K562 (cell line): ENCODE data around the gene VASH1. TPM values are rescaled to one million over a fixed set of nuclear protein-coding genes. Genes with fewer than 3 reads are reported as not detected.

Experiments used
- DACH1 ChIP-seq: fragments of 450-650 bp; IDR thresholded peaks from 2 replicates; pipeline ENCODE4 v1.6.1; 2018; ENCODE audit not compliant: partially characterized antibody
- HDAC8 ChIP-seq: fragments of 450-650 bp; IDR thresholded peaks from 2 replicates; pipeline ENCODE4 v1.6.1; 2016; ENCODE audit warnings: mild to moderate bottlenecking, missing genetic modification characterization, moderate library complexity, missing compliant biosample characterization
- KLF16 ChIP-seq: IDR thresholded peaks from 2 replicates; pipeline ENCODE4 v1.6.1; 2016; ENCODE audit warnings: antibody characterized with exemption
- SMAD3 ChIP-seq: fragments of 450-650 bp; formaldehyde crosslinking; conservative IDR thresholded peaks from 2 replicates; pipeline ENCODE4 v1.4.0; 2020; ENCODE audit warnings: mild to moderate bottlenecking
- SNIP1 ChIP-seq: fragments of 450-650 bp; IDR thresholded peaks from 2 replicates; pipeline ENCODE4 v1.7.1; 2017; ENCODE audit warnings: low read depth, mild to moderate bottlenecking
- polyA plus RNA-seq, 8 experiments: library from polyadenylated mRNA; depleted of rRNA in 4 of 8; stranded (reverse) in 5 of 8; unstranded in 3 of 8; fragments of >200 nt; fragmentation: Nextera tagmentation in 2 of 8; fragmentation: Illumina TruSeq in 1 of 8; extraction: Ambion mirVana in 2 of 8; extraction: Trizol in 1 of 8; gene quantifications; 2 replicates each; pipeline versions ENCODE4 v1.2.1 to v1.2.3, GENCODE V29; 2011 to 2014; ENCODE audit warnings: inconsistent platforms in 1 of 8, missing spikeins in 1 of 8
- total RNA-seq, 7 experiments: library from RNA; depleted of rRNA in 6 of 7; stranded (reverse); fragments of >200 nt in 6 of 7; fragmentation: Illumina TruSeq in 2 of 7; extraction: Trizol in 2 of 7; gene quantifications; 2 replicates each; pipeline versions ENCODE4 v1.2.1 to v1.2.3, GENCODE V29; 2011 to 2021; ENCODE audit warnings: low replicate concordance in 1 of 7
- TF ChIP-seq, protein P1 (sequence below), 2 experiments: fragments of 450-650 bp; IDR thresholded peaks; 2 replicates each; pipeline ENCODE4 v1.6.1; 2016
- TF ChIP-seq, protein P2 (sequence below): fragments of 450-650 bp; IDR thresholded peaks from 2 replicates; pipeline ENCODE4 v1.6.1; 2016; ENCODE audit warnings: mild to moderate bottlenecking, moderate library complexity

VASH1 gene
- total and polyA plus RNA-seq, 9 of the 15 experiments (the other 6 are each of a cell fraction or from before 2014, with no cell fraction given) = 0.01 to 0.43 (median 0.13) TPM; not detected in 1

GRCh38 chr14:76820700-76821099 is 59.4 kb downstream of the VASH1 start (continued):
- TF ChIP-seq, protein P1, sequence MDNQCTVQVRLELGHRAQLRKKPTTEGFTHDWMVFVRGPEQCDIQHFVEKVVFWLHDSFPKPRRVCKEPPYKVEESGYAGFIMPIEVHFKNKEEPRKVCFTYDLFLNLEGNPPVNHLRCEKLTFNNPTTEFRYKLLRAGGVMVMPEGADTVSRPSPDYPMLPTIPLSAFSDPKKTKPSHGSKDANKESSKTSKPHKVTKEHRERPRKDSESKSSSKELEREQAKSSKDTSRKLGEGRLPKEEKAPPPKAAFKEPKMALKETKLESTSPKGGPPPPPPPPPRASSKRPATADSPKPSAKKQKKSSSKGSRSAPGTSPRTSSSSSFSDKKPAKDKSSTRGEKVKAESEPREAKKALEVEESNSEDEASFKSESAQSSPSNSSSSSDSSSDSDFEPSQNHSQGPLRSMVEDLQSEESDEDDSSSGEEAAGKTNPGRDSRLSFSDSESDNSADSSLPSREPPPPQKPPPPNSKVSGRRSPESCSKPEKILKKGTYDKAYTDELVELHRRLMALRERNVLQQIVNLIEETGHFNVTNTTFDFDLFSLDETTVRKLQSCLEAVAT (IDR thresholded peaks at IDR 0.05) = no peak
- TF ChIP-seq SMAD3 (CRISPR knock-in tag) = no peak
- TF ChIP-seq HDAC8 = no peak
- TF ChIP-seq SNIP1 = no peak
- TF ChIP-seq, protein P2, sequence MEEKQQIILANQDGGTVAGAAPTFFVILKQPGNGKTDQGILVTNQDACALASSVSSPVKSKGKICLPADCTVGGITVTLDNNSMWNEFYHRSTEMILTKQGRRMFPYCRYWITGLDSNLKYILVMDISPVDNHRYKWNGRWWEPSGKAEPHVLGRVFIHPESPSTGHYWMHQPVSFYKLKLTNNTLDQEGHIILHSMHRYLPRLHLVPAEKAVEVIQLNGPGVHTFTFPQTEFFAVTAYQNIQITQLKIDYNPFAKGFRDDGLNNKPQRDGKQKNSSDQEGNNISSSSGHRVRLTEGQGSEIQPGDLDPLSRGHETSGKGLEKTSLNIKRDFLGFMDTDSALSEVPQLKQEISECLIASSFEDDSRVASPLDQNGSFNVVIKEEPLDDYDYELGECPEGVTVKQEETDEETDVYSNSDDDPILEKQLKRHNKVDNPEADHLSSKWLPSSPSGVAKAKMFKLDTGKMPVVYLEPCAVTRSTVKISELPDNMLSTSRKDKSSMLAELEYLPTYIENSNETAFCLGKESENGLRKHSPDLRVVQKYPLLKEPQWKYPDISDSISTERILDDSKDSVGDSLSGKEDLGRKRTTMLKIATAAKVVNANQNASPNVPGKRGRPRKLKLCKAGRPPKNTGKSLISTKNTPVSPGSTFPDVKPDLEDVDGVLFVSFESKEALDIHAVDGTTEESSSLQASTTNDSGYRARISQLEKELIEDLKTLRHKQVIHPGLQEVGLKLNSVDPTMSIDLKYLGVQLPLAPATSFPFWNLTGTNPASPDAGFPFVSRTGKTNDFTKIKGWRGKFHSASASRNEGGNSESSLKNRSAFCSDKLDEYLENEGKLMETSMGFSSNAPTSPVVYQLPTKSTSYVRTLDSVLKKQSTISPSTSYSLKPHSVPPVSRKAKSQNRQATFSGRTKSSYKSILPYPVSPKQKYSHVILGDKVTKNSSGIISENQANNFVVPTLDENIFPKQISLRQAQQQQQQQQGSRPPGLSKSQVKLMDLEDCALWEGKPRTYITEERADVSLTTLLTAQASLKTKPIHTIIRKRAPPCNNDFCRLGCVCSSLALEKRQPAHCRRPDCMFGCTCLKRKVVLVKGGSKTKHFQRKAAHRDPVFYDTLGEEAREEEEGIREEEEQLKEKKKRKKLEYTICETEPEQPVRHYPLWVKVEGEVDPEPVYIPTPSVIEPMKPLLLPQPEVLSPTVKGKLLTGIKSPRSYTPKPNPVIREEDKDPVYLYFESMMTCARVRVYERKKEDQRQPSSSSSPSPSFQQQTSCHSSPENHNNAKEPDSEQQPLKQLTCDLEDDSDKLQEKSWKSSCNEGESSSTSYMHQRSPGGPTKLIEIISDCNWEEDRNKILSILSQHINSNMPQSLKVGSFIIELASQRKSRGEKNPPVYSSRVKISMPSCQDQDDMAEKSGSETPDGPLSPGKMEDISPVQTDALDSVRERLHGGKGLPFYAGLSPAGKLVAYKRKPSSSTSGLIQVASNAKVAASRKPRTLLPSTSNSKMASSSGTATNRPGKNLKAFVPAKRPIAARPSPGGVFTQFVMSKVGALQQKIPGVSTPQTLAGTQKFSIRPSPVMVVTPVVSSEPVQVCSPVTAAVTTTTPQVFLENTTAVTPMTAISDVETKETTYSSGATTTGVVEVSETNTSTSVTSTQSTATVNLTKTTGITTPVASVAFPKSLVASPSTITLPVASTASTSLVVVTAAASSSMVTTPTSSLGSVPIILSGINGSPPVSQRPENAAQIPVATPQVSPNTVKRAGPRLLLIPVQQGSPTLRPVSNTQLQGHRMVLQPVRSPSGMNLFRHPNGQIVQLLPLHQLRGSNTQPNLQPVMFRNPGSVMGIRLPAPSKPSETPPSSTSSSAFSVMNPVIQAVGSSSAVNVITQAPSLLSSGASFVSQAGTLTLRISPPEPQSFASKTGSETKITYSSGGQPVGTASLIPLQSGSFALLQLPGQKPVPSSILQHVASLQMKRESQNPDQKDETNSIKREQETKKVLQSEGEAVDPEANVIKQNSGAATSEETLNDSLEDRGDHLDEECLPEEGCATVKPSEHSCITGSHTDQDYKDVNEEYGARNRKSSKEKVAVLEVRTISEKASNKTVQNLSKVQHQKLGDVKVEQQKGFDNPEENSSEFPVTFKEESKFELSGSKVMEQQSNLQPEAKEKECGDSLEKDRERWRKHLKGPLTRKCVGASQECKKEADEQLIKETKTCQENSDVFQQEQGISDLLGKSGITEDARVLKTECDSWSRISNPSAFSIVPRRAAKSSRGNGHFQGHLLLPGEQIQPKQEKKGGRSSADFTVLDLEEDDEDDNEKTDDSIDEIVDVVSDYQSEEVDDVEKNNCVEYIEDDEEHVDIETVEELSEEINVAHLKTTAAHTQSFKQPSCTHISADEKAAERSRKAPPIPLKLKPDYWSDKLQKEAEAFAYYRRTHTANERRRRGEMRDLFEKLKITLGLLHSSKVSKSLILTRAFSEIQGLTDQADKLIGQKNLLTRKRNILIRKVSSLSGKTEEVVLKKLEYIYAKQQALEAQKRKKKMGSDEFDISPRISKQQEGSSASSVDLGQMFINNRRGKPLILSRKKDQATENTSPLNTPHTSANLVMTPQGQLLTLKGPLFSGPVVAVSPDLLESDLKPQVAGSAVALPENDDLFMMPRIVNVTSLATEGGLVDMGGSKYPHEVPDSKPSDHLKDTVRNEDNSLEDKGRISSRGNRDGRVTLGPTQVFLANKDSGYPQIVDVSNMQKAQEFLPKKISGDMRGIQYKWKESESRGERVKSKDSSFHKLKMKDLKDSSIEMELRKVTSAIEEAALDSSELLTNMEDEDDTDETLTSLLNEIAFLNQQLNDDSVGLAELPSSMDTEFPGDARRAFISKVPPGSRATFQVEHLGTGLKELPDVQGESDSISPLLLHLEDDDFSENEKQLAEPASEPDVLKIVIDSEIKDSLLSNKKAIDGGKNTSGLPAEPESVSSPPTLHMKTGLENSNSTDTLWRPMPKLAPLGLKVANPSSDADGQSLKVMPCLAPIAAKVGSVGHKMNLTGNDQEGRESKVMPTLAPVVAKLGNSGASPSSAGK = no peak
- no peak for TF ChIP-seq KLF16
- TF ChIP-seq DACH1 = no peak
- TF ChIP-seq, all 486 proteins: peak for 0
